IMR-90 (cell line): ENCODE measurements around the gene ZNF17. TPM values are rescaled to one million over a fixed set of nuclear protein-coding genes. Genes with fewer than 3 reads are reported as not detected.

Experiments
- ATAC-seq: fragments of 200-7000 bp; cut with Tn5 transposase; 2 replicates; pipeline ENCODE4 v1.9.1; 2020; ENCODE audit warnings: low read depth, mild to moderate bottlenecking, moderate library complexity
- BruUV-seq: library from RNA; stranded (reverse); fragments of 400-500 nt; replicated peaks from 2 replicates; lab custom pipeline; 2021; lab: Mats Ljungman, UMichigan
- CTCF ChIA-PET: fragments of 300-600 bp; formaldehyde crosslinking; extraction: SDS; loops from one replicate; lab custom pipeline; 2021; ENCODE audit warnings: antibody characterized with exemption; lab: Yijun Ruan, JAX
- POLR2A ChIA-PET: fragments of 300-600 bp; sonication (Branson Sonifier 250); formaldehyde crosslinking; loops from one replicate; lab custom pipeline; 2022; ENCODE audit warnings: antibody characterized with exemption; ENCODE audit not compliant: unreplicated experiment; lab: Charles Lee
- DNase-seq: peaks from one replicate; pipeline ENCODE4 v3.0.0; 2013
- H2AFZ ChIP-seq: replicated peaks from 2 replicates; pipeline ENCODE3; 2013; ENCODE audit warnings: low read length, mild to moderate bottlenecking; ENCODE audit not compliant: poor library complexity
- H2AK5ac ChIP-seq: 2 replicates; pipeline ENCODE4 v1.6.1; 2013; ENCODE audit warnings: low read depth, low read length, inconsistent platforms
- H2AK9ac ChIP-seq: replicated peaks from 2 replicates; pipeline ENCODE3; 2013; ENCODE audit warnings: mild to moderate bottlenecking, low read depth, low read length, moderate library complexity; ENCODE audit not compliant: poor library complexity
- H2BK120ac ChIP-seq: 2 replicates; pipeline ENCODE4 v1.6.1; 2013; ENCODE audit warnings: low read depth, low read length, inconsistent platforms
- H2BK15ac ChIP-seq: 3 replicates; pipeline ENCODE4 v1.6.1; 2013; ENCODE audit warnings: low read depth, low read length, inconsistent platforms
- H2BK20ac ChIP-seq: 2 replicates; pipeline ENCODE4 v1.6.1; 2013; ENCODE audit warnings: low read depth, mild to moderate bottlenecking, inconsistent platforms, low read length, moderate library complexity
- H2BK5ac ChIP-seq: 2 replicates; pipeline ENCODE4 v1.6.1; 2013; ENCODE audit warnings: mild to moderate bottlenecking, low read depth, low read length, inconsistent platforms; ENCODE audit not compliant: poor library complexity, severe bottlenecking
- H3K14ac ChIP-seq: replicated peaks from 2 replicates; pipeline ENCODE4 v1.6.1; 2013; ENCODE audit warnings: low read depth, low read length, inconsistent platforms
- H3K18ac ChIP-seq: 2 replicates; pipeline ENCODE4 v1.6.1; 2013; ENCODE audit warnings: low read depth, low read length, control low read depth
- H3K23ac ChIP-seq: 2 replicates; pipeline ENCODE4 v1.6.1; 2013; ENCODE audit warnings: low read depth, low read length, inconsistent platforms
- H3K27ac ChIP-seq: 2 replicates; pipeline ENCODE4 v1.5.1; 2013; ENCODE audit warnings: mild to moderate bottlenecking, control low read depth, low read length; ENCODE audit not compliant: insufficient read depth
- H3K27me3 ChIP-seq: 2 replicates; pipeline ENCODE4 v1.6.1; 2013; ENCODE audit warnings: low read length; ENCODE audit not compliant: control insufficient read depth, insufficient read depth
- H3K36me3 ChIP-seq: 2 replicates; pipeline ENCODE4 v1.6.1; 2013; ENCODE audit warnings: low read length, mixed read lengths; ENCODE audit not compliant: control insufficient read depth, insufficient read depth
- H3K4ac ChIP-seq: 2 replicates; pipeline ENCODE4 v1.6.1; 2013; ENCODE audit warnings: low read depth, low read length, inconsistent platforms
- H3K4me1 ChIP-seq: 2 replicates; pipeline ENCODE4 v1.6.1; 2013; ENCODE audit warnings: low read length, mixed read lengths; ENCODE audit not compliant: control insufficient read depth, insufficient read depth
- H3K4me2 ChIP-seq: 2 replicates; pipeline ENCODE4 v1.6.1; 2013; ENCODE audit warnings: low read depth, mild to moderate bottlenecking, control low read depth, low read length, moderate library complexity
- H3K4me3 ChIP-seq: 2 replicates; pipeline ENCODE4 v1.5.1; 2013; ENCODE audit warnings: low read depth, mild to moderate bottlenecking, control low read depth, low read length, moderate library complexity; ENCODE audit not compliant: insufficient read depth
- H3K56ac ChIP-seq: 2 replicates; pipeline ENCODE4 v1.6.1; 2013; ENCODE audit warnings: low read length, inconsistent platforms; ENCODE audit not compliant: insufficient read depth; ENCODE audit errors: extremely low read depth
- H3K79me1 ChIP-seq, 2 experiments: 2 replicates each; pipeline ENCODE4 v1.6.1; 2013; ENCODE audit warnings: low read length in 2 of 2, inconsistent platforms in 1 of 2, low read depth in 1 of 2
- H3K9ac ChIP-seq: 2 replicates; pipeline ENCODE4 v1.6.1; 2013; ENCODE audit warnings: low read depth, low read length, control low read depth
- H3K9me1 ChIP-seq: 2 replicates; pipeline ENCODE4 v1.6.1; 2013; ENCODE audit warnings: low read length, inconsistent platforms; ENCODE audit not compliant: insufficient read depth
- H3K9me3 ChIP-seq: 2 replicates; pipeline ENCODE4 v1.6.1; 2013; ENCODE audit warnings: low read length; ENCODE audit not compliant: control insufficient read depth, insufficient read depth
- H4K20me1 ChIP-seq: 2 replicates; pipeline ENCODE4 v1.6.1; 2013; ENCODE audit warnings: low read length, inconsistent platforms; ENCODE audit not compliant: insufficient read depth
- H4K5ac ChIP-seq: 2 replicates; pipeline ENCODE4 v1.6.1; 2013; ENCODE audit warnings: mild to moderate bottlenecking, low read depth, low read length, control low read depth
- H4K8ac ChIP-seq, 2 experiments: 2 replicates each; pipeline ENCODE4 v1.6.1; 2013; ENCODE audit warnings: low read depth in 2 of 2, low read length in 2 of 2, control low read depth in 1 of 2, inconsistent platforms in 1 of 2
- H4K91ac ChIP-seq: 2 replicates; pipeline ENCODE4 v1.6.1; 2013; ENCODE audit warnings: low read depth, low read length, inconsistent platforms; ENCODE audit not compliant: insufficient read depth
- BHLHE40 ChIP-seq: fragments of 150-350 bp; IDR thresholded peaks from 2 replicates; pipeline ENCODE4 v1.6.1; 2016; ENCODE audit warnings: mild to moderate bottlenecking, low read depth, low read length
- CEBPB ChIP-seq: IDR thresholded peaks from 2 replicates; pipeline ENCODE4 v1.6.1; 2012; ENCODE audit warnings: low read depth, low read length, improper control_type of control experiment
- CHD1 ChIP-seq: IDR thresholded peaks from 2 replicates; pipeline ENCODE4 v1.6.1; 2012; ENCODE audit warnings: low read depth, low read length, improper control_type of control experiment
- CTCF ChIP-seq: conservative IDR thresholded peaks from 2 replicates; pipeline ENCODE4 v1.5.1; 2012; ENCODE audit warnings: mild to moderate bottlenecking, low read depth, low read length, improper control_type of control experiment
- ELK1 ChIP-seq: fragments of 150-350 bp; IDR thresholded peaks from 2 replicates; pipeline ENCODE4 v1.6.1; 2016; ENCODE audit warnings: low read depth, mild to moderate bottlenecking, low read length, moderate library complexity, borderline replicate concordance
- FOS ChIP-seq: fragments of 150-350 bp; IDR thresholded peaks from 2 replicates; pipeline ENCODE4 v1.6.1; 2016; ENCODE audit warnings: low read depth, low read length
- MAZ ChIP-seq: IDR thresholded peaks from 2 replicates; pipeline ENCODE4 v1.6.1; 2012; ENCODE audit warnings: low read depth, mild to moderate bottlenecking, low read length, improper control_type of control experiment, moderate library complexity, borderline replicate concordance
- MXI1 ChIP-seq: IDR thresholded peaks from 2 replicates; pipeline ENCODE4 v1.6.1; 2012; ENCODE audit warnings: low read depth, mild to moderate bottlenecking, low read length, moderate library complexity, borderline replicate concordance
- NFE2L2 ChIP-seq: fragments of 150-350 bp; IDR thresholded peaks from 2 replicates; pipeline ENCODE4 v1.6.1; 2016; ENCODE audit warnings: low read depth, mild to moderate bottlenecking, low read length
- POLR2A ChIP-seq: IDR thresholded peaks from 2 replicates; pipeline ENCODE4 v1.6.1; 2012; ENCODE audit warnings: mild to moderate bottlenecking, low read depth, low read length
- RAD21 ChIP-seq: IDR thresholded peaks from 2 replicates; pipeline ENCODE4 v1.6.1; 2012; ENCODE audit warnings: low read length, improper control_type of control experiment
- RCOR1 ChIP-seq: IDR thresholded peaks from 2 replicates; pipeline ENCODE4 v1.6.1; 2012; ENCODE audit warnings: mild to moderate bottlenecking, low read length, improper control_type of control experiment; ENCODE audit not compliant: insufficient replicate concordance
- RFX5 ChIP-seq: IDR thresholded peaks from 2 replicates; pipeline ENCODE4 v1.8.0; 2012; ENCODE audit warnings: low read depth, mild to moderate bottlenecking, low read length, moderate library complexity
- SMC3 ChIP-seq: fragments of 150-350 bp; IDR thresholded peaks from 2 replicates; pipeline ENCODE4 v1.6.1; 2016; ENCODE audit warnings: low read depth, mild to moderate bottlenecking, antibody characterized with exemption, low read length, moderate library complexity
- WGBS, 2 experiments: methylation state at CpG; one replicate each; pipeline versions ENCODE4 v1.1.5 to v1.1.7; 2013; ENCODE audit warnings: missing lambda C conversion rate in 2 of 2; ENCODE audit not compliant: insufficient read length in 1 of 2; ENCODE audit errors: extremely low coverage in 2 of 2; 5-methylcytosine and 5-hydroxymethylcytosine counted together
- dilution Hi-C: fragments of 300-500 bp; cut with HindIII; formaldehyde crosslinking; loops from one replicate; pipeline ENCODE4 v1.14.3; 2018; ENCODE audit warnings: low sequenced_read_pairs; ENCODE audit not compliant: unreplicated experiment
- in situ Hi-C: fragments of 300-500 bp; cut with MboI; formaldehyde crosslinking; loops from 3 replicates; pipeline ENCODE4 v1.14.3; 2019; ENCODE audit warnings: low sequenced_read_pairs, inconsistent platforms, mixed read lengths
- intact Hi-C: fragments of 100-400 bp; cut with micrococcal nuclease; formaldehyde crosslinking; loops from 2 replicates; pipeline ENCODE4 v1.10.0; 2022
- polyA plus RNA-seq, 3 experiments: library from polyadenylated mRNA; depleted of rRNA; stranded (reverse); fragments of >200 nt; gene quantifications; 2 replicates each; pipeline ENCODE4 v1.2.3, GENCODE V29; 2012; ENCODE audit warnings: low replicate concordance in 1 of 3
- total RNA-seq: library from RNA; depleted of rRNA; stranded (reverse); fragments of >200 nt; gene quantifications from 2 replicates; pipeline ENCODE4 v1.2.3, GENCODE V29; 2012

Gene ZNF17
- total and polyA plus RNA-seq, 2 of the 4 experiments (the other 2 are of a cell fraction) = 4.3 to 17.4 TPM

- no peak overlapping the region for H3K14ac ChIP-seq
- ATAC-seq (no peak), DNase-seq (no peak)
- no peak overlapping the region for H3K23ac ChIP-seq
- intact Hi-C loops (no loop called here), in situ Hi-C loops (no loop called here), dilution Hi-C loops (no loop called here)
- H3K36me3 ChIP-seq = peaks cover 42% of the 10 kb centered on the region
- H3K27ac ChIP-seq = no peak overlapping the region
- H2AK5ac ChIP-seq = no peak overlapping the region
- POLR2A ChIA-PET = no interaction called here
- no peak overlapping the region for H2BK15ac ChIP-seq
- H3K4me3 ChIP-seq = no peak overlapping the region
- H3K18ac ChIP-seq = no peak overlapping the region
- WGBS, 2 experiments = no CpG with 5 or more reads among the region's 4 CpGs
- no peaks in the 10 kb centered on the region for H3K4me1 ChIP-seq
- no peaks in the 10 kb centered on the region for H3K27me3 ChIP-seq
- H2AFZ ChIP-seq = peak overlapping the region; percentile 58
- no peak overlapping the region for H2BK20ac ChIP-seq
- no peak overlapping the region for H2AK9ac ChIP-seq
- H3K9me3 ChIP-seq = peaks cover 18% of the 10 kb centered on the region
- H4K91ac ChIP-seq = no peak overlapping the region
- no peak overlapping the region for H2BK120ac ChIP-seq
- no peak overlapping the region for H4K8ac ChIP-seq
- H3K9ac ChIP-seq = no peak overlapping the region
- H3K9me1 ChIP-seq = no peaks in the 10 kb centered on the region
- H2BK5ac ChIP-seq = no peak overlapping the region
- H4K20me1 ChIP-seq = no peaks in the 10 kb centered on the region
- TF ChIP-seq FOS (no peak), RCOR1 (no peak), SMC3 (no peak), CTCF (no peak), RFX5 (no peak), CEBPB (no peak), RAD21 (no peak), MXI1 (no peak), POLR2A (no peak), ELK1 (no peak), BHLHE40 (no peak), MAZ (no peak), NFE2L2 (no peak), CHD1 (no peak)
- no peak overlapping the region for H3K4ac ChIP-seq
- BruUV-seq = no TSS peak
- H4K5ac ChIP-seq = no peak overlapping the region
- H3K79me1 ChIP-seq = peaks cover 13 to 33% of the 10 kb centered on the region in 2 experiments
- no peak overlapping the region for H3K56ac ChIP-seq
- CTCF ChIA-PET = no interaction called here
- no peak overlapping the region for H3K4me2 ChIP-seq
Measured at GRCh38 chr19:57419439-57419838, 8.5 kb downstream of the ZNF17 start.
